ENCODE data around the gene GDF15.

Gene GDF15

GRCh38 chr19:18430417-18431144 is 44.6 kb downstream of the GDF15 start:
- H3K23ac ChIP-seq (ENCODE audit: low read depth, low read length, poor library complexity) = peak overlapping the region; percentile 73
- peak overlapping the region; percentile 98 for H3K18ac ChIP-seq (ENCODE audit: low read length)
- H3K9me3 ChIP-seq (replicated peaks in 1 of 2; ENCODE audit: control insufficient read depth in 2 of 2, insufficient read depth in 1 of 2, low read depth in 1 of 2, low read length in 2 of 2) = no peaks in the 10 kb centered on the region
- peak overlapping the region; percentile 97 for H2BK5ac ChIP-seq (ENCODE audit: low read length)
- H2AFZ ChIP-seq (ENCODE audit: low read length) = no peak overlapping the region
- no peak overlapping the region for H3K4me3 ChIP-seq (ENCODE audit: low read length in 2 of 2)
- H2AK5ac ChIP-seq (ENCODE audit: low read depth, low read length) = peak overlapping the region; percentile 100
- H3K36me3 ChIP-seq (replicated peaks in 1 of 2; ENCODE audit: control insufficient read depth in 2 of 2, insufficient read depth in 2 of 2, low read length in 2 of 2) = peaks cover 9 to 48% of the 10 kb centered on the region in 2 donors
- H3K27ac ChIP-seq (replicated peaks; ENCODE audit: low read length) = no peak overlapping the region
- DNase-seq (ENCODE audit: low spot score) = no peak
- H4K8ac ChIP-seq (ENCODE audit: low read depth, low read length) = no peak overlapping the region
- H3K4ac ChIP-seq (ENCODE audit: low read length) = peak overlapping the region; percentile 38
- no peak overlapping the region for H3K4me2 ChIP-seq (ENCODE audit: insufficient read depth, low read length, poor library complexity, severe bottlenecking)
- WGBS, 2 donors (ENCODE audit: extremely low coverage in 2 of 2, insufficient read length in 2 of 2, insufficient replicate concordance in 1 of 2) = no CpG with 5 or more reads among the region's 21 CpGs
- peak overlapping the region; percentile 49 for H2BK12ac ChIP-seq (ENCODE audit: low read length)
- H3K4me1 ChIP-seq (ENCODE audit: control insufficient read depth in 2 of 2, insufficient read depth in 1 of 2, low read depth in 1 of 2, low read length in 2 of 2) = peaks cover 37 to 51% of the 10 kb centered on the region in 2 donors
- H3K79me1 ChIP-seq (ENCODE audit: low read depth, low read length) = peaks cover 7% of the 10 kb centered on the region
- H3K27me3 ChIP-seq (ENCODE audit: control insufficient read depth in 3 of 3, insufficient read depth in 3 of 3, low read depth in 1 of 3, low read length in 3 of 3) = no peaks in the 10 kb centered on the region
- peak overlapping the region; percentile 60 for H3K9ac ChIP-seq (ENCODE audit: low read depth, low read length, poor library complexity)
- no peak overlapping the region for H4K91ac ChIP-seq (ENCODE audit: low read depth, low read length, poor library complexity)
- peak overlapping the region; percentile 99 for H2BK15ac ChIP-seq (ENCODE audit: low read length)
- H3K14ac ChIP-seq (ENCODE audit: low read length) = peak overlapping the region; percentile 82
- H2BK120ac ChIP-seq (ENCODE audit: low read depth, low read length) = peak overlapping the region; percentile 99

GRCh38 chr19:18431351-18432197 is 45.6 kb downstream of the GDF15 start:
- Histone ChIP-seq H2BK5ac (ENCODE audit: low read length) (peak overlapping the region; percentile 75), H3K9me3 (replicated peaks in 1 of 2; ENCODE audit: control insufficient read depth in 2 of 2, insufficient read depth in 1 of 2, low read depth in 1 of 2, low read length in 2 of 2) (no peaks in the 10 kb centered on the region), H3K9ac (ENCODE audit: low read depth, low read length, poor library complexity) (peak overlapping the region; percentile 60), H3K4ac (ENCODE audit: low read length) (peak overlapping the region; percentile 53), H3K4me2 (ENCODE audit: insufficient read depth, low read length, poor library complexity, severe bottlenecking) (no peak overlapping the region), H2AK5ac (ENCODE audit: low read depth, low read length) (peak overlapping the region; percentile 100), H2AFZ (ENCODE audit: low read length) (no peak overlapping the region), H3K4me1 (ENCODE audit: control insufficient read depth in 2 of 2, insufficient read depth in 1 of 2, low read depth in 1 of 2, low read length in 2 of 2) (peaks cover 40 to 54% of the 10 kb centered on the region in 2 donors), H3K36me3 (replicated peaks in 1 of 2; ENCODE audit: control insufficient read depth in 2 of 2, insufficient read depth in 2 of 2, low read length in 2 of 2) (peaks cover 19 to 57% of the 10 kb centered on the region in 2 donors), H2BK120ac (ENCODE audit: low read depth, low read length) (peak overlapping the region; percentile 67), H3K18ac (ENCODE audit: low read length) (peak overlapping the region; percentile 87), H3K79me1 (ENCODE audit: low read depth, low read length) (peaks cover 11% of the 10 kb centered on the region), H2BK15ac (ENCODE audit: low read length) (peak overlapping the region; percentile 32), H4K8ac (ENCODE audit: low read depth, low read length) (no peak overlapping the region), H3K27me3 (ENCODE audit: control insufficient read depth in 3 of 3, insufficient read depth in 3 of 3, low read depth in 1 of 3, low read length in 3 of 3) (no peaks in the 10 kb centered on the region), H3K23ac (ENCODE audit: low read depth, low read length, poor library complexity) (peak overlapping the region; percentile 80), H2BK12ac (ENCODE audit: low read length) (peak overlapping the region; percentile 97), H3K4me3 (ENCODE audit: low read length in 2 of 2) (no peak overlapping the region), H3K27ac (replicated peaks; ENCODE audit: low read length) (no peak overlapping the region), H4K91ac (ENCODE audit: low read depth, low read length, poor library complexity) (no peak overlapping the region), H3K14ac (ENCODE audit: low read length) (no peak overlapping the region)
- no peak for DNase-seq (ENCODE audit: low spot score)
- no CpG with 5 or more reads among the region's 34 CpGs for WGBS, 2 donors (ENCODE audit: extremely low coverage in 2 of 2, insufficient read length in 2 of 2, insufficient replicate concordance in 1 of 2)

GRCh38 chr19:18432275-18433014 is 46.5 kb downstream of the GDF15 start:
- Histone ChIP-seq H3K23ac (ENCODE audit: low read depth, low read length, poor library complexity) (peak overlapping the region; percentile 80), H3K27ac (replicated peaks; ENCODE audit: low read length) (no peak overlapping the region), H3K9ac (ENCODE audit: low read depth, low read length, poor library complexity) (peak overlapping the region; percentile 99), H2AK5ac (ENCODE audit: low read depth, low read length) (peak overlapping the region; percentile 100), H2BK5ac (ENCODE audit: low read length) (peak overlapping the region; percentile 77), H2BK15ac (ENCODE audit: low read length) (peak overlapping the region; percentile 32), H3K27me3 (ENCODE audit: control insufficient read depth in 3 of 3, insufficient read depth in 3 of 3, low read depth in 1 of 3, low read length in 3 of 3) (no peaks in the 10 kb centered on the region), H3K4me1 (ENCODE audit: control insufficient read depth in 2 of 2, insufficient read depth in 1 of 2, low read depth in 1 of 2, low read length in 2 of 2) (peaks cover 40 to 54% of the 10 kb centered on the region in 2 donors), H2AFZ (ENCODE audit: low read length) (no peak overlapping the region), H3K18ac (ENCODE audit: low read length) (peak overlapping the region; percentile 87), H3K4me2 (ENCODE audit: insufficient read depth, low read length, poor library complexity, severe bottlenecking) (no peak overlapping the region), H3K36me3 (replicated peaks in 1 of 2; ENCODE audit: control insufficient read depth in 2 of 2, insufficient read depth in 2 of 2, low read length in 2 of 2) (peaks cover 19 to 55% of the 10 kb centered on the region in 2 donors), H2BK120ac (ENCODE audit: low read depth, low read length) (peak overlapping the region; percentile 98), H3K4me3 (ENCODE audit: low read length in 2 of 2) (no peak overlapping the region), H3K4ac (ENCODE audit: low read length) (no peak overlapping the region), H2BK12ac (ENCODE audit: low read length) (peak overlapping the region; percentile 97), H3K14ac (ENCODE audit: low read length) (peak overlapping the region; percentile 63), H4K91ac (ENCODE audit: low read depth, low read length, poor library complexity) (peak overlapping the region; percentile 38), H3K79me1 (ENCODE audit: low read depth, low read length) (peaks cover 11% of the 10 kb centered on the region), H4K8ac (ENCODE audit: low read depth, low read length) (no peak overlapping the region), H3K9me3 (replicated peaks in 1 of 2; ENCODE audit: control insufficient read depth in 2 of 2, insufficient read depth in 1 of 2, low read depth in 1 of 2, low read length in 2 of 2) (no peaks in the 10 kb centered on the region)
- DNase-seq (ENCODE audit: low spot score) = no peak
- WGBS, 2 donors (ENCODE audit: extremely low coverage in 2 of 2, insufficient read length in 2 of 2, insufficient replicate concordance in 1 of 2) = no CpG with 5 or more reads among the region's 13 CpGs

Measured in neuronal stem cell (in vitro differentiated cells).